GM21381 (cell line): ENCODE results near the gene POPDC2.

Experiments used
- ATAC-seq: cut with Tn5 transposase; IDR thresholded peaks from one replicate; pipeline ENCODE4 v1.9.1; 2021; ENCODE audit warnings: mild to moderate bottlenecking, moderate library complexity; ENCODE audit not compliant: unreplicated experiment

POPDC2 gene

DNA sequence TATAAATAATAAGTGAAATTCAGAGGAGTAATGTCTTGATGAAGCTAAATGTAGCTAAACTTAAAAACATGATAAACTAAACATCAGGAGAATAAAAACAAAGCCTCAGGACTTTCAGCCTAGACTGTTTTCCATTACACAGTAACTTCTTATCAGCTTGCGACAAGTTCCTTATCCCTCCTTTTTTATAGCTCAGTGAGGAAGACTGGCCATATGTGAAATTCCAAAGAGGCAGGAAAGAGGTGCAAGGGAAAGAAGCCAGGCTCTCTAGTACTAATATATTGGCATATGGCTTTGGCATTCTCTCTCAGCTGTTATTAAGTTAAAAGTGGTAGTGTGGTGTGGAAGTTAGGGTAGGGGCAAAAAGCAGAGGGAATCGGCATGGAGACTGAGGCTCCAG, 12.4 kb upstream of the POPDC2 start:
- ATAC-seq = no peak

GRCh38 chr3:119669906-119670570, 9.6 kb upstream of the POPDC2 start:
- ATAC-seq = no peak

DNA sequence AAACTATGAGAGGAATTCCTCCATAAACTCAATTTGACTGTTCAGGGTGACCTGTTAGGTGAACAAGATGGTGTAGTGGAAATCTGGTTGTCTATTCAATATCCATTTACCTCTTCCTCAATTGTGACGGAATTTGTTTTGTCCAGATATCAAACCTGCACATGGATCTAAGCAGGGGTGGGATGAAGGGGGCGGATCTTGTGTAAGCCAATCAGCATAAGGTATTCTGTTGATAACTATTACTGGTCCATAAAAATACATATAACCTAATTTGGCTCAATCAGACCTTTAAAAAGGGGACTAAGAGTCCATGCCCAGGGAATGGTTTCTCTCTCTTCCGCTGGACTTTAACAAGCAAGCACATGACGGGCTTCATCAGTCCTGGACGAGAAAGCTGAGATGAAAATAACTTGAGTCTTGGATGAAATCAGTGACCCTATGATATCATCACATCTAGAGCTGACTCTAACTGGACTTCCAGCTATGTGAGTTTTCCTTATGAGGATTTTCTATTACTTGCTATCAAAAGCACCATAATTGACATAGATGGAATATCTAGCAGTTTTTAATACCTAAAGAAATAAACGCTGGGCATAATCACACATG, 5.7 kb upstream of the POPDC2 start:
- ATAC-seq = no peak

DNA sequence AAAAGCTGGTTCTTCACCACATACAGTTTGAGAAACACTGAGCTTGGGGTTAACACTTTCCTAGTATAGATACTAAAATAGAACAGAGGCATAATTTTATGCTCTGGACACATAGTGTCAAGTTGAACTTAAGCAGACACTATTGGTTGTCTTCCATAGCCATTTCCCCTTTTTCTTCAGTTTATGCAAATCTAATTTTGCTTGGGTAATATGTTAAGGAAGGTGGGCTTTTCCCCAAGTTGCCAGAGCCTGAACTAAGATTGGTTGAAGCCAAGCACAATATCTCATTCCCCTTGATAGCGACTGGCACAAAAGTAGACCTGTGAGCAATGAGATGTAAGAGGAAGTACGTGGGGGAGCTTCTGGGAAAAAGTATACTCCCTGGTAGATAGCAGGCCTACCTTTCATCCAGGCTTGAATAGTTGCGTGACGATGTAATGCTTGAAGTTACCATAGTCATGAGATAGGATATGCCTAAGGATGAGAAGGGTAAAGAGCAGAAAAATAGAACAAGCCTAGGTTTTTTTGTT, 4.5 kb upstream of the POPDC2 start:
- no peak for ATAC-seq

DNA sequence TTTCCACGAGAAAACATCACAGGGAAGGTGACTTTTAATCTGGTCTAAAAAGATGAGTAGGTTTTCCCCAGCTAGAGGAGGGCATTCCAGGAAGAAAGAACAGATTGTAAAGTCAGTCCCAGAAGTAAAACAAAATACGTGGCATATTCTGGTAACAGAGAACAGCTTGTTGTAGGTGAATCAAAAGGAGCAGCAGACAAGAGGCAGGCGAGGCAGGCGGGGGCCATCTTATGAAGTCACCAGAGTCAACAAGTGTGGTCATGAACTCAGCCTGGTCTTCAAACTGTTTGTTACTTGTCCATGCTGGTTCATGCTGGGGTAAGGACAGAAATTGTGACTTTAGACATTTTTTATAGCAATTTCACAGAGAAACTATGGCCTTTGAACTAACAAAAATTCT, 4.0 kb upstream of the POPDC2 start:
- ATAC-seq = no peak

- no peak for ATAC-seq
These were observed 3.5 kb upstream of the POPDC2 start for GRCh38 chr3:119663885-119664284.

DNA sequence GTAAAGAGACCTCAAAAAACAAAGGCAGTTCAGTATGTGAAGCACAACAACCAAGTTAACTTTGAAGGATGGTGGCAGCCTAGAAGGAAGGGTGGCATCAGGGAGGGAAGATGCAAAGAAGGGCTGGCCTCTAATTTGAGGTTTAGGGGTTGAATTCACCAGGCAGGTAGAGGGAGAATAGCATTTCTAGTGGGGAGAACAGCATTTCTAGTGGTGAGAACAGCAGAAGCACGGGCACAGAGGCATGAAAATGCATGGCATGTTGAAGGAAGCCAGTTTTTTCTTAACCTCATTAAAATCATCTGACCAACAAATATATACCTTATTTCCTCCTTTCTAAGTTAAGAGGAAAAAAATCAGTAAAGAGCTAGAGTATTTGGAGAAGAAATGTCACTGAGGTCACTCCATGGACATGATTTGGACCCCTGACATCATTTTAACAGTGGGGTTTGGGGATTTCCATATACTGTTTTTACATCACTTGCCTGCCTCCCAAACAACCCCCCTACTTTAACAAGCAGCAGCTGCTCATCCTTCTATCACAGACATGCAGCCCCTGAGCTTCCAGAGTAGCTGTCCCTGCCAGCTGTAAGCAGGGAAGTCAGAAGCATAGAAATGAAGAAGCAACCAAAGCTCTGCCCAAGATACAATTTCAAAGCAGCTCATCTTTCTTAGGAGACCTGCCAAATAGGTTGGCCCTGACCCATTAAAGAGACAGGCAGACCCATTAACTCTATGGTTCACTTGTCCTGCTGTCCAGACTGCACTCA, 2.4 kb upstream of the POPDC2 start:
- ATAC-seq = no peak

- ATAC-seq = no peak
These were observed 640 bp downstream of the POPDC2 start for GRCh38 chr3:119659606-119660291.

GRCh38 chr3:119658994-119659393, 1.4 kb downstream of the POPDC2 start:
- ATAC-seq = no peak

DNA sequence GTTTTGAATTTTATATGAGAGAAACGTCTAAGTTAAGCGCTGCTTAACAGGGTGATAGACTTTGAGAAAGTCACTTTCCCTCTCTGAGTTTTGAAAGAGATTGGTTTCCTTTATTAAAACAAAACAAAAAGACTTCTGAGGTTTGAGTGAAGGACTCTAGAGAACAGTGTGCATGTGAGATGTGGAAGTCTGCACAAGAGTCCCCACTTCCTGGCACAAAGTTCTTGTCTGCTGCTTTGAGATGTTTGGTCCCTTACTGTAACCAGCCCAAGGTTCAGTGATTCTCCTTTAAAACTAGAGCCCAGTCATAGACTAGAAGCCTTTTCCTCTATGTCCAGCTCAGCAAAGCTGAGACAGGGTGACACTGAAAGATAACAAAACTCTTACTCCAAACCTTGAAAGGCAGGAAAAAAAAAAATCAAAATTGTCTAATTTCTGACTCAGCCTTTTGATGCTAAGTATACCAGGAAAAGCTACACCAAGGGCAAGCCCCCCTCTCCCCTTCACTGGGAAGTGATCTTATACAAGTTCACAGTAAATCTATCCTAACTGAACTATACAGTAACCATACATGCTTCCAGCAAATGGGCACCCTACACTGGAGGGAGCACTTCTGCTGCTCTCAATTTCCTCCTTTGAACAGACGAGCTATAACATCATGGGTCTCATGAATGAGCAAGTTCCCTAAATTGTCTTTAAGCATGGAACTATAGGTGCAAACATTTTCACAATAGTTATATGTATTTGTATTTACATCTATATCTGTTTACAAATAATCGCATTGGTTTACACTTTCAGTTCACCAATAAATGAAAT, 2.3 kb downstream of the POPDC2 start:
- peak; percentile 67 for ATAC-seq

GRCh38 chr3:119653876-119654275, 6.5 kb downstream of the POPDC2 start:
- no peak for ATAC-seq

DNA sequence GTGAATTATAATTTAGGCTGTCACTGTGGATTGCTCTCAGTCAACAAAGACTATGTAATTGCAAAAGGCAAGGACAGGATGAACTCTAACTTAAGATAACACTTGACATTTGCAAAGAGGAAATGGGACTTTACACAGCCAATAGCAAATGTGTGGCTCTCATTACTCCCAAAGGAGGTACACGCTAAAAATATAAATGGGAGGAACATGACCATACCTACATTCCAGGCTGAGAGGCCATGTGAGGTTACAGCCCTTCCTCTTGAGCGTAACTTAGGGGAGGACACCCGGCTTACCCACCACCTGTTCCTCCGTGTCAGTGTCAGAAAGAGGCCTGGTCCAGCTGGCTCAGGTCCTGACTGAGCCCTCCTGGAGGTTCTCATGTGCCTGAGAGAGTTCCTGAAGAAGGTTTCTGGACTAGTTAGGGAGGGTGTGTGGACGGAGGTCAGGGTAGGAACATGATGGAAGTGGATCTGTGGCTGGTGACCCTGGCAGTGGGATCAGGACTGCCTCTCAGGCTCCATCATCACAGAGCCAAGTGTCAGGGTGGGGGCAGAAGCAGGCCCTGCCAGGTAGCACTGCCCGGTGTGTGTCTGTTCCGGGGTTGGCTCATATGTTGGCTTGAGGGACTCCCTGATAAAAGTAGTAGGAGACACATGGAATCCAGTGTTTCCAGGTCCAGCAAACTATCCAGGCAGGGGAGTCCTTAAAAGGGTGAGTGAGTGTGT, 7.9 kb downstream of the POPDC2 start:
- ATAC-seq = no peak

DNA sequence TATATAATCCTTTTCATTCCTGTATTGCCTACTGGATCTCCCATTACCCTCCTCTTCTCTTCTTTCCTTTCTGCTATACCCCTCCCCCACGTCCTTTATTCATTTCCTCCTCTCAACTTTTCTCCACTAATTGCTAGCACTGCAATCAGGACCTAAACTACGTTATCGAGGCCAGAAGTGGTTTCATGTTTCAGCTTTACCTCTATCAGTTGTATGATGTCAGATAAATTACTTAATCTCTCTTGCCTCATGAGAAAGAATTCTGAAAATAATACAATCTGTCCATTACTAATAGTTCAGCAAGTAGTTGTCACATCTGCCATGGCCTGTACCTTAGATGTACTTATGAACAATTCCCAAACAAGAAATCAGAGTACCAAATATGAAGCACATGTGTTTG, 10.6 kb downstream of the POPDC2 start:
- ATAC-seq = no peak

DNA sequence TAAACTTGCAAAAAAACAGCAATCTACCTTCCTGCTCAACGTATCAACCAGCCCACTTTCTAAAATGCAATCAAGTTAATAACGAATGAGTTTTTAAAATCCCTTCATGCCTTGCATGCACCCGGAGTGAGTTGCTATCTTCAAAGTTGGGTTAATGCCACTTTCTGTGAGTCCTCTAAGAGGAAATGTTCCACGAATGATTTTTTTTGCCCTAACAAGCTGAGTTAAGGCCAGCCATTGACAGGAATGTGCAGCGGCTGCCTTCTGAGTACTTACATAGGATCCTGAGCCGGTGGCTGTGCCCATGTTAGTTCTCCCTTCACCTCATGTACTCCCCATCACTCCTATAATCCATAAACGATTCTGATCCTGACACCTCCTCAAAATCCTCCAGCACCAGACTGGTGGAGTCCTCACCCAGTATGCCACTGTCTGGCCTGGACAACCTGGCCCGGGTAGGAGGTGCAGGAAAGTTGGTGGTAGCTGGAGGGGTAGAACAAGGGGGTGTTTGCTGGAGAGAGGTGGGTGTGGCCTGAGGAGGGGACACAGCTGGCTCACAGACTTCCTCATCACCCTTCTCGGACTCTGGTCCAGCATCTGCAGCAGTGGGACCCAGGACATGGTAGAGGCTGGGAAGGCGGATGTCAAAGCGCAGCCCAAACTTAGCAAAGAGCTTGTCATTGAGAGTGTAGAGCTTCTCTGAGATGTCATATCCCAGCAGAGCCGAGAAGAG, 12.4 kb downstream of the POPDC2 start:
- no peak for ATAC-seq

DNA sequence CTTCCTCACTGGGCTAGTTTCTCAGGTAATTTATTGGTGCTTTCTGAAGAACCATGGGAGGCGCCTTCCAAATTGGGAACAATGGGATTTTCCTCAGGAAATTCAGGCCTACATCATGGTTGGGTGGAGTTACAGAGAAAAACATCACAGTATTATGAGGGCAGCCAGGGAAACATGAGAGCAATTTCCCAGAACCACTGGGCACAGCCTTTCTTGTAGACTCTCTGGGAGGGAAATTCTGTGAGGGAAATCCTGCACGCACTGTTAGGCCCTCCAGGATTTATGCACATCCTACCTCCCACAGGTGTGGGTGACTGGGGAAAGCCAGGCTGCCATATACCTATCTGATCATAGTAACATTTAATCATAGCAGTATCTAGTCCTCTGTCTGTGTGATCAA, 13.2 kb downstream of the POPDC2 start:
- ATAC-seq = no peak

- no peak for ATAC-seq
These were observed 14.6 kb downstream of the POPDC2 start for GRCh38 chr3:119645813-119646212.

DNA sequence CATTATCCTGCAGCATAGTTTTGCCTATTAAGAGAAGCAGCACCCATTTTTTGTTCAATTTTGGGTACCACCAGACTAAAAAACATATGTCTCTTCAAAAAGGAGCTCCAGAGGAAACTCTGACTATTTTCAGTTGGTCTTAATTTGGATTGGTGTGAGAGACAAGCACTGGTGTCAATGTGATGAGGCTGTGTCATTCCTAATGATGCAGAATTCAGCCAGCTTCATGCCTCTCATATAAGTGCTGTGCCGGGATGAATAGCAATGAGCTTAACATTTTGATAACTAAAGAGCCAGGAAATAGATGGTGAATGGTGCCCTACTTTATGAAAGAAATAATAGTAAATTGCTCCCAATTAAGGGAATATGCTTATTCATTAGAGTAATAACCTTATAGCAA, 15.9 kb downstream of the POPDC2 start:
- no peak for ATAC-seq

DNA sequence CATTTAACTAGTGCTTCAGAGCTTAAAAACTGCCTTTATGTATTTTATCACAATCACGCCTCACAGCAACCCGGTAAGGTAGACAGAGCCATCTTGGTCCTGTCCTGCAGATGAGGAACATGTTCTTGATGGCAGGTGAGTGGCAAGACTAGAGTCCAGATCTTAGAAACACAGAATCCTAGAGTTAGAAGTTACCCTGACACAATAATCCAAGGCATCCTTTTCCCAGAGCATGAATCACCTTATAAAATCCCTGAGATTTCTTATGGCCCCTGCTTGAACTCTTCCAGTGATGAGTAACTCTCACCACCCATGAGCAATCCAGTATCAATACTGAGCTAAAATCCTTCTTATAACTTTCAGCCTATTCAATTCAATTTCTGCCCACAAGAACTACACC, 16.9 kb downstream of the POPDC2 start:
- ATAC-seq = no peak

- ATAC-seq = no peak
These were observed 17.5 kb downstream of the POPDC2 start for GRCh38 chr3:119642746-119643473.
